Spinal cord (tissue), 10 donors: ENCODE data around the gene NCOA3. TPM values are rescaled to one million over a fixed set of nuclear protein-coding genes. Genes with fewer than 3 reads are reported as not detected.
"Not testable (repeated sequence)": the region's sequence is repeated elsewhere in the genome, so short reads cannot be mapped to it uniquely, and the experiment has no call there.

Source experiments
- DNase-seq, 6 donors: peaks; one replicate each; pipeline versions ENCODE4 v3.0.0 to v3.0.0-alpha.2; 2013 to 2015; ENCODE audit warnings: low spot score in 6 of 6, low read depth in 4 of 6
- H3K27ac ChIP-seq: one replicate; pipeline ENCODE4 v1.5.1; 2013; ENCODE audit warnings: low read depth, low read length, control low read depth
- H3K27me3 ChIP-seq: one replicate; pipeline ENCODE4 v1.6.1; 2013; ENCODE audit warnings: low read length; ENCODE audit not compliant: control insufficient read depth, insufficient read depth
- H3K36me3 ChIP-seq: one replicate; pipeline ENCODE4 v1.6.1; 2013; ENCODE audit warnings: low read length; ENCODE audit not compliant: control insufficient read depth, insufficient read depth
- H3K4me1 ChIP-seq: one replicate; pipeline ENCODE4 v1.6.1; 2013; ENCODE audit warnings: low read length; ENCODE audit not compliant: control insufficient read depth, insufficient read depth
- H3K4me3 ChIP-seq: one replicate; pipeline ENCODE4 v1.5.1; 2013; ENCODE audit warnings: low read depth, low read length, control low read depth
- H3K9me3 ChIP-seq: one replicate; pipeline ENCODE4 v1.6.1; 2013; ENCODE audit warnings: low read length; ENCODE audit not compliant: control insufficient read depth, insufficient read depth
- WGBS: methylation state at CpG from one replicate; pipeline ENCODE4 v1.1.5; 2013; ENCODE audit warnings: missing lambda C conversion rate; ENCODE audit not compliant: insufficient coverage; 5-methylcytosine and 5-hydroxymethylcytosine counted together
- polyA plus RNA-seq, 2 donors: library from polyadenylated mRNA; unstranded; fragments of 120-200 nt; gene quantifications; one replicate each; pipeline ENCODE4 v1.2.1, GENCODE V29; 2013; ENCODE audit not compliant: insufficient read length in 2 of 2
- total RNA-seq, 2 donors: library from RNA; depleted of rRNA in 1 of 2; stranded (reverse); fragments of 120-200 nt in 1 of 2; fragments of >200 nt in 1 of 2; gene quantifications; one replicate each; pipeline versions ENCODE4 v1.2.3 to v1.2.4, GENCODE V29; 2013 to 2014
- donor health status: healthy.

The NCOA3 gene
- total and polyA plus RNA-seq, 4 donors: 23.0 to 43.7 (median 33.4) TPM

- H3K4me1 ChIP-seq: no peaks in the 10 kb centered on the region
- H3K27me3 ChIP-seq: no peaks in the 10 kb centered on the region
- no peak overlapping the region for H3K27ac ChIP-seq
- 94% methylated on average over 2 of the region's 2 CpGs for WGBS
- H3K4me3 ChIP-seq: no peak overlapping the region
- H3K9me3 ChIP-seq: no peaks in the 10 kb centered on the region
- no peak for DNase-seq
- no peaks in the 10 kb centered on the region for H3K36me3 ChIP-seq
These were observed 19.0 kb upstream of the NCOA3 start for GRCh38 chr20:47482705-47483104.

- Histone ChIP-seq H3K36me3 (no peaks in the 10 kb centered on the region), H3K27ac (no peak overlapping the region), H3K9me3 (no peaks in the 10 kb centered on the region), H3K4me1 (no peaks in the 10 kb centered on the region), H3K27me3 (no peaks in the 10 kb centered on the region), H3K4me3 (no peak overlapping the region)
- no peak for DNase-seq
- WGBS: 78% methylated on average over 2 of the region's 5 CpGs
These were observed 17.4 kb upstream of the NCOA3 start for GRCh38 chr20:47484303-47484702.

GRCh38 chr20:47487175-47487917 is 14.3 kb upstream of the NCOA3 start:
- WGBS: 100% methylated on average over 1 of the region's 4 CpGs
- H3K27ac ChIP-seq: no peak overlapping the region
- no peak overlapping the region for H3K4me3 ChIP-seq
- H3K9me3 ChIP-seq: no peaks in the 10 kb centered on the region
- H3K36me3 ChIP-seq: no peaks in the 10 kb centered on the region
- DNase-seq: no peak
- no peaks in the 10 kb centered on the region for H3K27me3 ChIP-seq
- no peaks in the 10 kb centered on the region for H3K4me1 ChIP-seq

GRCh38 chr20:47489448-47489872 is 12.2 kb upstream of the NCOA3 start:
- WGBS: 91% methylated on average over 6 of the region's 8 CpGs
- Histone ChIP-seq H3K9me3 (no peaks in the 10 kb centered on the region), H3K27me3 (no peaks in the 10 kb centered on the region), H3K4me3 (no peak overlapping the region), H3K36me3 (no peaks in the 10 kb centered on the region), H3K27ac (no peak overlapping the region), H3K4me1 (peaks cover 5% of the 10 kb centered on the region)
- DNase-seq: no peak

GRCh38 chr20:47490795-47491194 is 10.9 kb upstream of the NCOA3 start:
- no peak overlapping the region for H3K27ac ChIP-seq
- no peaks in the 10 kb centered on the region for H3K9me3 ChIP-seq
- peaks cover 5% of the 10 kb centered on the region for H3K4me1 ChIP-seq
- no peak overlapping the region for H3K4me3 ChIP-seq
- no peak for DNase-seq
- H3K27me3 ChIP-seq: no peaks in the 10 kb centered on the region
- no CpG with 5 or more reads among the region's 2 CpGs for WGBS
- no peaks in the 10 kb centered on the region for H3K36me3 ChIP-seq

GRCh38 chr20:47492284-47492683 is 9.4 kb upstream of the NCOA3 start:
- Histone ChIP-seq H3K27ac (no peak overlapping the region), H3K4me3 (no peak overlapping the region), H3K36me3 (no peaks in the 10 kb centered on the region), H3K27me3 (no peaks in the 10 kb centered on the region), H3K4me1 (peaks cover 5% of the 10 kb centered on the region), H3K9me3 (no peaks in the 10 kb centered on the region)
- no peak for DNase-seq
- 88% methylated on average over 2 of the region's 3 CpGs for WGBS

GRCh38 chr20:47493175-47493962 is 8.3 kb upstream of the NCOA3 start:
- no peak overlapping the region for H3K4me3 ChIP-seq
- peaks cover 5% of the 10 kb centered on the region for H3K4me1 ChIP-seq
- H3K36me3 ChIP-seq: no peaks in the 10 kb centered on the region
- WGBS: 50% methylated on average over 1 of the region's 3 CpGs
- peak overlapping the region; percentile 43 for H3K27ac ChIP-seq
- DNase-seq: peak in 3 of 6 donors; percentile 12 to 82 (median 58)
- no peaks in the 10 kb centered on the region for H3K9me3 ChIP-seq
- H3K27me3 ChIP-seq: no peaks in the 10 kb centered on the region

- no CpG with 5 or more reads among the region's 2 CpGs for WGBS
- no peak for DNase-seq
- no peaks in the 10 kb centered on the region for H3K36me3 ChIP-seq
- peak overlapping the region; percentile 43 for H3K27ac ChIP-seq
- no peaks in the 10 kb centered on the region for H3K9me3 ChIP-seq
- peaks cover 5% of the 10 kb centered on the region for H3K4me1 ChIP-seq
- H3K4me3 ChIP-seq: no peak overlapping the region
- no peaks in the 10 kb centered on the region for H3K27me3 ChIP-seq
These were observed 7.8 kb upstream of the NCOA3 start for GRCh38 chr20:47493963-47494293.

GRCh38 chr20:47494606-47495005 is 7.1 kb upstream of the NCOA3 start:
- not testable (repeated sequence) for H3K27me3 ChIP-seq, DNase-seq, H3K4me3 ChIP-seq, H3K36me3 ChIP-seq, H3K4me1 ChIP-seq, H3K27ac ChIP-seq, H3K9me3 ChIP-seq
- WGBS: 98% methylated on average over 5 of the region's 11 CpGs

GRCh38 chr20:47496118-47496517 is 5.6 kb upstream of the NCOA3 start:
- Histone ChIP-seq H3K4me1 (peaks cover 8% of the 10 kb centered on the region), H3K9me3 (no peaks in the 10 kb centered on the region), H3K27me3 (no peaks in the 10 kb centered on the region), H3K4me3 (no peak overlapping the region), H3K36me3 (no peaks in the 10 kb centered on the region), H3K27ac (no peak overlapping the region)
- no peak for DNase-seq
- WGBS: no CpG with 5 or more reads among the region's 1 CpG
